ENCODE results near the gene CIP2A. TPM values are rescaled to one million over a fixed set of nuclear protein-coding genes. Genes with fewer than 3 reads are reported as not detected.

The CIP2A gene
- polyA plus RNA-seq, 1 donor from 2014 or later: 29.3 TPM

- no peaks in the 10 kb centered on the region for H3K36me3 ChIP-seq (ENCODE audit: insufficient read depth, low read length)
- H3K27ac ChIP-seq (ENCODE audit: low read length): no peak overlapping the region
- no peak overlapping the region for H3K4me3 ChIP-seq (ENCODE audit: low read length)
- no peak overlapping the region for H3K4me2 ChIP-seq (ENCODE audit: low read length)
- no peaks in the 10 kb centered on the region for H3F3A ChIP-seq (ENCODE audit: insufficient read depth, low read length, poor library complexity, severe bottlenecking)
- no peaks in the 10 kb centered on the region for H3K9me3 ChIP-seq (ENCODE audit: low read length)
- no peaks in the 10 kb centered on the region for H4K20me1 ChIP-seq (ENCODE audit: insufficient read depth)
- H3K9ac ChIP-seq (ENCODE audit: low read length): no peak overlapping the region
- H3K9me2 ChIP-seq (ENCODE audit: insufficient read depth, low read length): no peaks in the 10 kb centered on the region
- no peaks in the 10 kb centered on the region for H3K27me3 ChIP-seq (ENCODE audit: insufficient read depth, low read depth, low read length)
- TF ChIP-seq EP300 (conservative IDR thresholded peaks at IDR 0.05; ENCODE audit: poor library complexity, severe bottlenecking): no peak
- no peak overlapping the region for H2AFZ ChIP-seq (ENCODE audit: low read depth, low read length)
- peaks cover 31% of the 10 kb centered on the region for H3K79me2 ChIP-seq (replicated peaks; ENCODE audit: insufficient read depth, low read length)
Observed at GRCh38 chr3:108595321-108595720, 6.1 kb upstream of the CIP2A start.

- no peaks in the 10 kb centered on the region for H3K9me2 ChIP-seq (ENCODE audit: insufficient read depth, low read length)
- H3K9ac ChIP-seq (ENCODE audit: low read length): peak overlapping the region; percentile 91
- H3K4me2 ChIP-seq (ENCODE audit: low read length): peak overlapping the region; percentile 68
- no peak for TF ChIP-seq EP300 (conservative IDR thresholded peaks at IDR 0.05; ENCODE audit: poor library complexity, severe bottlenecking)
- no peak for TF ChIP-seq MXI1 (conservative IDR thresholded peaks at IDR 0.05; ENCODE audit: poor library complexity, severe bottlenecking)
- TF ChIP-seq SMC3 (conservative IDR thresholded peaks at IDR 0.05; ENCODE audit: poor library complexity): no peak
- no peak for TF ChIP-seq TAF1 (IDR thresholded peaks at IDR 0.05; ENCODE audit: low read depth)
- TF ChIP-seq REST (IDR thresholded peaks at IDR 0.05; ENCODE audit: borderline replicate concordance): no peak
- no peak for TF ChIP-seq RAD21 (conservative IDR thresholded peaks at IDR 0.05)
- TF ChIP-seq CTCF (IDR thresholded peaks at IDR 0.05; ENCODE audit: poor library complexity, severe bottlenecking): no peak
- TF ChIP-seq POLR2AphosphoS5 (IDR thresholded peaks at IDR 0.05): no peak
- TF ChIP-seq EZH2 (IDR thresholded peaks at IDR 0.05; ENCODE audit: borderline replicate concordance, insufficient read depth, low read length, poor library complexity, severe bottlenecking): no peak
- peak overlapping the region; percentile 80 for H3K4me3 ChIP-seq (ENCODE audit: low read length)
- no peaks in the 10 kb centered on the region for H3K36me3 ChIP-seq (ENCODE audit: insufficient read depth, low read length)
- no peaks in the 10 kb centered on the region for H3K27me3 ChIP-seq (ENCODE audit: insufficient read depth, low read depth, low read length)
- peak overlapping the region; percentile 96 for H3K27ac ChIP-seq (ENCODE audit: low read length)
- peak overlapping the region; percentile 90 for H2AFZ ChIP-seq (ENCODE audit: low read depth, low read length)
- H3K9me3 ChIP-seq (ENCODE audit: low read length): no peaks in the 10 kb centered on the region
- H3K79me2 ChIP-seq (replicated peaks; ENCODE audit: insufficient read depth, low read length): peaks cover 64% of the 10 kb centered on the region
- H4K20me1 ChIP-seq (ENCODE audit: insufficient read depth): no peaks in the 10 kb centered on the region
- H3F3A ChIP-seq (ENCODE audit: insufficient read depth, low read length, poor library complexity, severe bottlenecking): no peaks in the 10 kb centered on the region
Observed at GRCh38 chr3:108590460-108590859, 1.2 kb upstream of the CIP2A start.

- H4K20me1 ChIP-seq (ENCODE audit: insufficient read depth): no peaks in the 10 kb centered on the region
- peak overlapping the region; percentile 96 for H3K27ac ChIP-seq (ENCODE audit: low read length)
- H3K9me2 ChIP-seq (ENCODE audit: insufficient read depth, low read length): no peaks in the 10 kb centered on the region
- H3F3A ChIP-seq (ENCODE audit: insufficient read depth, low read length, poor library complexity, severe bottlenecking): no peaks in the 10 kb centered on the region
- H3K9ac ChIP-seq (ENCODE audit: low read length): peak overlapping the region; percentile 91
- H3K4me3 ChIP-seq (ENCODE audit: low read length): peak overlapping the region; percentile 80
- H3K36me3 ChIP-seq (ENCODE audit: insufficient read depth, low read length): no peaks in the 10 kb centered on the region
- no peaks in the 10 kb centered on the region for H3K27me3 ChIP-seq (ENCODE audit: insufficient read depth, low read depth, low read length)
- peaks cover 64% of the 10 kb centered on the region for H3K79me2 ChIP-seq (replicated peaks; ENCODE audit: insufficient read depth, low read length)
- TF ChIP-seq REST (IDR thresholded peaks at IDR 0.05; ENCODE audit: borderline replicate concordance) (peak; percentile 30), POLR2AphosphoS5 (IDR thresholded peaks at IDR 0.05) (no peak), TAF1 (IDR thresholded peaks at IDR 0.05; ENCODE audit: low read depth) (no peak)
- peak overlapping the region; percentile 68 for H3K4me2 ChIP-seq (ENCODE audit: low read length)
- H2AFZ ChIP-seq (ENCODE audit: low read depth, low read length): peak overlapping the region; percentile 90
- no peaks in the 10 kb centered on the region for H3K9me3 ChIP-seq (ENCODE audit: low read length)
Observed at GRCh38 chr3:108589998-108590323, 723 bp upstream of the CIP2A start.
